DOHH2 (cell line): Measurements from ENCODE around the gene RBL1.

Source experiments
- H3F3A ChIP-seq: fragments of 200-600 bp; sonication (generic), shearing (Covaris generic); 2 replicates; pipeline ENCODE4 v1.6.0; 2016; ENCODE audit warnings: antibody characterized with exemption, mild to moderate bottlenecking; ENCODE audit not compliant: control insufficient read depth, insufficient read depth
- H3K27ac ChIP-seq: fragments of 200-600 bp; sonication (generic); 2 replicates; pipeline ENCODE4 v1.5.1; 2014; ENCODE audit warnings: low read depth, mild to moderate bottlenecking, low read length, moderate library complexity
- H3K27me3 ChIP-seq: fragments of 200-600 bp; sonication (generic); 2 replicates; pipeline ENCODE4 v1.6.1; 2014; ENCODE audit warnings: mild to moderate bottlenecking, low read length, mixed read lengths; ENCODE audit not compliant: control insufficient read depth
- H3K36me3 ChIP-seq: fragments of 200-600 bp; sonication (generic); 2 replicates; pipeline ENCODE4 v1.6.1; 2014; ENCODE audit warnings: mild to moderate bottlenecking, low read length, moderate library complexity, mixed read lengths; ENCODE audit not compliant: control insufficient read depth
- H3K4me1 ChIP-seq: fragments of 200-600 bp; sonication (generic); 2 replicates; pipeline ENCODE4 v1.6.1; 2014; ENCODE audit warnings: mild to moderate bottlenecking, low read length, mixed read lengths; ENCODE audit not compliant: control insufficient read depth
- H3K4me2 ChIP-seq: fragments of 200-600 bp; sonication (generic); 2 replicates; pipeline ENCODE4 v1.6.0; 2014; ENCODE audit warnings: mild to moderate bottlenecking, low read length, moderate library complexity
- H3K4me3 ChIP-seq: fragments of 200-600 bp; sonication (generic); 2 replicates; pipeline ENCODE4 v1.5.1; 2014; ENCODE audit warnings: mild to moderate bottlenecking, low read length, mixed read lengths
- H3K79me2 ChIP-seq: fragments of 200-600 bp; sonication (generic); 2 replicates; pipeline ENCODE4 v1.6.1; 2014; ENCODE audit warnings: mild to moderate bottlenecking, low read length, mixed read lengths; ENCODE audit not compliant: control insufficient read depth
- H3K9me2 ChIP-seq: fragments of 200-600 bp; sonication (generic); replicated peaks from 2 replicates; pipeline ENCODE4 v1.6.1; 2014; ENCODE audit warnings: mild to moderate bottlenecking, low read length, mixed read lengths; ENCODE audit not compliant: control insufficient read depth
- H3K9me3 ChIP-seq: fragments of 200-600 bp; sonication (generic); 2 replicates; pipeline ENCODE4 v1.6.1; 2014; ENCODE audit warnings: antibody characterized with exemption, low read length, mixed read lengths; ENCODE audit not compliant: control insufficient read depth, insufficient read depth
- H4K20me1 ChIP-seq: fragments of 200-600 bp; sonication (generic); 2 replicates; pipeline ENCODE4 v1.6.0; 2014; ENCODE audit warnings: low read depth, mild to moderate bottlenecking, antibody characterized with exemption, low read length, moderate library complexity; ENCODE audit not compliant: control insufficient read depth, insufficient read depth
- EZH2phosphoT487 ChIP-seq: fragments of 200-600 bp; sonication (generic); IDR thresholded peaks from 2 replicates; pipeline ENCODE4 v1.6.1; 2017; ENCODE audit warnings: borderline replicate concordance, mild to moderate bottlenecking, antibody characterized with exemption, low read length, moderate library complexity, mixed read lengths
- TF ChIP-seq, protein P1 (sequence below): fragments of 200-600 bp; sonication (generic); IDR thresholded peaks from one replicate; pipeline ENCODE4 v1.5.1; 2014; ENCODE audit warnings: antibody characterized with exemption, mild to moderate bottlenecking, low read depth, low read length; ENCODE audit not compliant: poor library complexity, severe bottlenecking

The RBL1 gene

DNA sequence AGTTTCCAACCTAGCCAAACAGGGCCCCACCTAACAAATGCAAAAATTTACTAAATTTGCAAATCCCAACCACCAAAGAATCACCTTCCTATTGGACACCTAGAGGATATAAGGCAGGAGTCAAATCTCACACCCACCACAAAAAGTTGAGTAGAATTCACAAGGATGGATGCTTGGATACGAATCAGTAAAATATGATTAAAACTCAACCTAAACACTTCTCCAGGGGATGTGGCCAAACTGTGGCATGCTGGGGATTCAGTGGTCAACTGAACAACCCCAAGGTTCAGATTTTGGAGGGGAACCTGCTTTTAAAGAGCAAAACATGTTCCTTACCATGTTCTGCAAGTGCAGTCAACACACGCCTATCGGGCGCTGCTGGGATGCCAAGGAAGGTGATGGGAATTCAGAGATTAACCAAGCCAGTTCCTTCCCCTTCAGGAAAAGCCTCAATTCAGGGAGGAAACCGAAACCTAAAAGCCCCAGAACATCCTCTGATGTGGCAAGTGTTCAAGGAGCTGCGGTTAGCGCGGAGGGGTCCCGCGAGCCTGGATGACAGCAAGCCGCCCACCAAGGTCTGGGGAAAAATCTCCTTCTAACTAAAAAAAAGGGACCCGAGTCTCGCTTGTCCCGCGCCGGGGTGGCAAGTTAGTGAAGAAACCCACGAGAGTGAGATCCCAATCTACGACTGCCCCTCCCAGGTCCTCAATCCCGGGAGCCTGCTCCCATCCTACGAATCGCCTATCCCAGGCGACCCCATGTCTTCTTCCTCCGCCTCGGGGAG, 145.2 kb downstream of the RBL1 start:
- Histone ChIP-seq H3K4me1 (peaks cover 27% of the 10 kb centered on the region), H3K9me3 (no peaks in the 10 kb centered on the region), H3K27ac (peak overlapping the region; percentile 64), H3K36me3 (peaks cover 18% of the 10 kb centered on the region), H3K27me3 (no peaks in the 10 kb centered on the region), H3K9me2 (no peaks in the 10 kb centered on the region), H4K20me1 (no peaks in the 10 kb centered on the region), H3K4me2 (peak overlapping the region; percentile 71), H3K79me2 (peaks cover 35% of the 10 kb centered on the region), H3F3A (0 out of 2 replicates have a peak, but pooled peaks cover 3% of the 10 kb centered on the region), H3K4me3 (peak overlapping the region; percentile 95)
- TF ChIP-seq EZH2phosphoT487 = no peak
- TF ChIP-seq, protein P1, sequence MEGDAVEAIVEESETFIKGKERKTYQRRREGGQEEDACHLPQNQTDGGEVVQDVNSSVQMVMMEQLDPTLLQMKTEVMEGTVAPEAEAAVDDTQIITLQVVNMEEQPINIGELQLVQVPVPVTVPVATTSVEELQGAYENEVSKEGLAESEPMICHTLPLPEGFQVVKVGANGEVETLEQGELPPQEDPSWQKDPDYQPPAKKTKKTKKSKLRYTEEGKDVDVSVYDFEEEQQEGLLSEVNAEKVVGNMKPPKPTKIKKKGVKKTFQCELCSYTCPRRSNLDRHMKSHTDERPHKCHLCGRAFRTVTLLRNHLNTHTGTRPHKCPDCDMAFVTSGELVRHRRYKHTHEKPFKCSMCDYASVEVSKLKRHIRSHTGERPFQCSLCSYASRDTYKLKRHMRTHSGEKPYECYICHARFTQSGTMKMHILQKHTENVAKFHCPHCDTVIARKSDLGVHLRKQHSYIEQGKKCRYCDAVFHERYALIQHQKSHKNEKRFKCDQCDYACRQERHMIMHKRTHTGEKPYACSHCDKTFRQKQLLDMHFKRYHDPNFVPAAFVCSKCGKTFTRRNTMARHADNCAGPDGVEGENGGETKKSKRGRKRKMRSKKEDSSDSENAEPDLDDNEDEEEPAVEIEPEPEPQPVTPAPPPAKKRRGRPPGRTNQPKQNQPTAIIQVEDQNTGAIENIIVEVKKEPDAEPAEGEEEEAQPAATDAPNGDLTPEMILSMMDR = no peak
